Fibroblast of the aortic adventitia (primary cell): ENCODE measurements around the gene SCO2. TPM values are rescaled to one million over a fixed set of nuclear protein-coding genes. Genes with fewer than 3 reads are reported as not detected.

Source experiments
- DNase-seq: peaks from one replicate; pipeline ENCODE4 v3.0.0-alpha.2; 2010; ENCODE audit warnings: low read depth
- H3K4me3 ChIP-seq: 2 replicates; pipeline ENCODE4 v1.5.1; 2011; ENCODE audit warnings: low read depth, mild to moderate bottlenecking, control low read depth, low read length, moderate library complexity
- CTCF ChIP-seq: IDR thresholded peaks from 2 replicates; pipeline ENCODE4 v1.5.1; 2011; ENCODE audit warnings: mild to moderate bottlenecking, low read length, control low read depth, inconsistent platforms; ENCODE audit not compliant: insufficient read depth
- total RNA-seq: library from RNA; depleted of rRNA; stranded (reverse); fragments of >200 nt; gene quantifications from 2 replicates; pipeline ENCODE4 v1.2.3, GENCODE V29; 2012; ENCODE audit warnings: low replicate concordance

The SCO2 gene
- total RNA-seq, 1 donor, result 3.4 TPM

- peak; percentile 0 for TF ChIP-seq CTCF
- DNase-seq, result peak; percentile 43
- peak overlapping the region; percentile 77 for H3K4me3 ChIP-seq
These were observed 1.7 kb upstream of the SCO2 start for GRCh38 chr22:50526834-50527801.

DNA sequence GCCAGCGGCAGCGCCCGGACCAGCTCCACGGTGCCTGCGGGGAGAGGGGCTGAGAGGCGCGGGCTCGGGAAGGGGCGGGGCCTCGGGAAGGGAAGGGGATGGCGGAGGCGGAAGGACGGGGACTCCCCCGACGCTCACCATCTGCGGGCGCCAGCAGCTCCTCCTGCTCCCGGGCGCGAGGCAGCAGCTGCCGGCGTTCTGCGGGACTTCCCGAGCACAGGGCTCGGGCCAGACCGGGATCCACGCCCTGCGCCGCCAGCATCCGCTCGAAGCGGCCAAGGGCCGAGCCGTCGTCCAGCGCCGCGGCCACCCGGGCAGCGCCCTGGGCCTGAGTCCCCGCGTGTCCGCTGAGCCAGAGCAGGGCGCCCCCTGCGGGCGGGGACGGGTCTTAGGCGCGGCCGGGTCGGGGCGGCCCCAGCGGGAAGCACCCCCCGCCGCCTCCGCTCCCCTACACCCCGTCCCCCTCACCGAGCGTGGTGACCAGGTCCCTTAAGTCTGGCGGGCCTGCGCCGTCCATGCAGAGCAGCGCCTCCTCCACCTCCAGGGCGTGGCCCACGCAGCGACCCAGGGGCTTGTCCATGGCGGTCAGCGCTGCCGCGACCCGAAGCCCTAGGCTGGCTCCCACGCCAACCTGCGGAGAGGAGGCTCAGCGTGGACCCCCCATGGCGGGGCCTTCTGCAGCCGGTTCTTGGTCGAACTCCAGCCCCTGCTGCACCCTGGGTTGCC is 873 bp upstream of the SCO2 start:
- peak overlapping the region; percentile 77 for H3K4me3 ChIP-seq
- TF ChIP-seq CTCF, result peak; percentile 49
- peak; percentile 64 for DNase-seq

DNA sequence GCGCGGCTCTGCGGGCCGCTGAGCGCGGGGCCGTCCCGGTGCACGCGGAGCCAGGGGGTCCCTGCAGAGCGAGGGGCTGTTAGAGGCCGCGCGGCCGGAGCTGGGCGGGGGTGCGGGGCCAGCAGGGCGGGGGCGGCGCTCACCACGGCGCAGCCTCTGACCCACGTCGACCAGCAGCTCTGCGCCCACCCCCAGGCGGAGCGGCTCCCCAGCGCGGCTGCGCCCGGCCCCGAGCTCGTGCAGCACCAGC is 385 bp upstream of the SCO2 start:
- no peak for DNase-seq
- H3K4me3 ChIP-seq, result peak overlapping the region; percentile 77
- no peak for TF ChIP-seq CTCF

GRCh38 chr22:50524676-50525103 is 708 bp downstream of the SCO2 start:
- DNase-seq, result no peak
- peak overlapping the region; percentile 77 for H3K4me3 ChIP-seq

GRCh38 chr22:50523806-50524675 is 1.4 kb downstream of the SCO2 start:
- no peak for TF ChIP-seq CTCF
- H3K4me3 ChIP-seq, result peak overlapping the region; percentile 77
- no peak for DNase-seq

More at GRCh38 chr22:50524676-50525103, 708 bp downstream of the SCO2 start:
- no peak for TF ChIP-seq CTCF

DNA sequence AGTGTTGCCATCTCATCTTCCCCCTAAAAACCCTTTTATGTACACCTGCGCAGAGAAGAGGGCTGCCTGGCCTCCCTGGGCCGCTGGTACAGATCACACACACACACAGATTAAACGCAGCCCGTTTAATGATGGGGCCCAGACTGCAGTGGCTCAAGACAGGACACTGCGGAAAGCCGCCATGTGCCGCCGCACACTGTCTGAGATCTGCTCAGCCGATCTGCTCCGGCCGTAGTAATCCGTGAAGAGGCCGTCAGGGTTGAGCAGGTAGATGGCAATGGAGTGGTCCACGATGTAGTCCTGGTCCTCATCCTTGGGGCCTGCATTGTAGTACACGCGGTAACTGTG is 2.0 kb downstream of the SCO2 start:
- no peak for TF ChIP-seq CTCF
- DNase-seq, result no peak
- H3K4me3 ChIP-seq, result no peak overlapping the region
